K562 (cell line): ENCODE data around the gene ZCCHC3. TPM values are rescaled to one million over a fixed set of nuclear protein-coding genes. Genes with fewer than 3 reads are reported as not detected.
A peak's percentile ranks its signal among the peaks of the same experiment; 100 is the strongest.

Experiments
- ARID1B ChIP-seq: fragments of 450-650 bp; IDR thresholded peaks from 2 replicates; pipeline ENCODE4 v1.6.1; 2016; ENCODE audit warnings: antibody characterized with exemption, mild to moderate bottlenecking, inconsistent platforms
- EP400 ChIP-seq: fragments of 450-650 bp; IDR thresholded peaks from 2 replicates; pipeline ENCODE4 v1.6.1; 2017; ENCODE audit warnings: antibody characterized with exemption, mild to moderate bottlenecking, moderate library complexity
- HMGN3 ChIP-seq: IDR thresholded peaks from 2 replicates; pipeline ENCODE4 v1.6.1; 2011; ENCODE audit warnings: borderline replicate concordance, low read depth, mild to moderate bottlenecking, mixed read lengths, low read length; ENCODE audit not compliant: insufficient read length; ENCODE audit errors: extremely low read depth
- POLR2B ChIP-seq: fragments of 450-650 bp; IDR thresholded peaks from 2 replicates; pipeline ENCODE4 v1.6.1; 2018; ENCODE audit warnings: low read depth; ENCODE audit not compliant: partially characterized antibody
- POLR2H ChIP-seq: IDR thresholded peaks from 2 replicates; pipeline ENCODE4 v1.6.1; 2016; ENCODE audit warnings: missing genetic modification characterization, low read depth, mild to moderate bottlenecking, control low read depth, missing compliant biosample characterization, moderate library complexity
- RB1 ChIP-seq: fragments of 450-650 bp; IDR thresholded peaks from 2 replicates; pipeline ENCODE4 v1.6.1; 2017; ENCODE audit warnings: low read depth, mild to moderate bottlenecking
- RCOR1 ChIP-seq, 2 experiments: IDR thresholded peaks; 2 replicates each; pipeline ENCODE4 v1.6.1; 2012; ENCODE audit warnings: low read depth in 2 of 2, low read length in 2 of 2, borderline replicate concordance in 1 of 2, improper control_type of control experiment in 1 of 2
- SP1 ChIP-seq: sonication (generic); formaldehyde crosslinking; IDR thresholded peaks from 2 replicates; pipeline ENCODE4 v1.8.1; 2022; ENCODE audit warnings: mild to moderate bottlenecking, missing genetic modification reagents
- polyA plus RNA-seq, 8 experiments: library from polyadenylated mRNA; depleted of rRNA in 4 of 8; stranded (reverse) in 5 of 8; unstranded in 3 of 8; fragments of >200 nt; fragmentation: Nextera tagmentation in 2 of 8; fragmentation: Illumina TruSeq in 1 of 8; extraction: Ambion mirVana in 2 of 8; extraction: Trizol in 1 of 8; gene quantifications; 2 replicates each; pipeline versions ENCODE4 v1.2.1 to v1.2.3, GENCODE V29; 2011 to 2014; ENCODE audit warnings: inconsistent platforms in 1 of 8, missing spikeins in 1 of 8
- total RNA-seq, 7 experiments: library from RNA; depleted of rRNA in 6 of 7; stranded (reverse); fragments of >200 nt in 6 of 7; fragmentation: Illumina TruSeq in 2 of 7; extraction: Trizol in 2 of 7; gene quantifications; 2 replicates each; pipeline versions ENCODE4 v1.2.1 to v1.2.3, GENCODE V29; 2011 to 2021; ENCODE audit warnings: low replicate concordance in 1 of 7
- TF ChIP-seq, protein P1 (sequence below): fragments of 450-650 bp; IDR thresholded peaks from 2 replicates; pipeline ENCODE4 v1.6.1; 2016; ENCODE audit warnings: low read depth
- TF ChIP-seq, protein P2 (sequence below): sonication (generic); formaldehyde crosslinking; IDR thresholded peaks from 2 replicates; pipeline ENCODE4 v1.8.0; 2022; ENCODE audit warnings: missing genetic modification reagents, mild to moderate bottlenecking, moderate library complexity, borderline replicate concordance

Gene ZCCHC3
- total and polyA plus RNA-seq, 9 of the 15 experiments (the other 6 are each of a cell fraction or from before 2014, with no cell fraction given): 2.8 to 23.3 (median 16.5) TPM

DNA sequence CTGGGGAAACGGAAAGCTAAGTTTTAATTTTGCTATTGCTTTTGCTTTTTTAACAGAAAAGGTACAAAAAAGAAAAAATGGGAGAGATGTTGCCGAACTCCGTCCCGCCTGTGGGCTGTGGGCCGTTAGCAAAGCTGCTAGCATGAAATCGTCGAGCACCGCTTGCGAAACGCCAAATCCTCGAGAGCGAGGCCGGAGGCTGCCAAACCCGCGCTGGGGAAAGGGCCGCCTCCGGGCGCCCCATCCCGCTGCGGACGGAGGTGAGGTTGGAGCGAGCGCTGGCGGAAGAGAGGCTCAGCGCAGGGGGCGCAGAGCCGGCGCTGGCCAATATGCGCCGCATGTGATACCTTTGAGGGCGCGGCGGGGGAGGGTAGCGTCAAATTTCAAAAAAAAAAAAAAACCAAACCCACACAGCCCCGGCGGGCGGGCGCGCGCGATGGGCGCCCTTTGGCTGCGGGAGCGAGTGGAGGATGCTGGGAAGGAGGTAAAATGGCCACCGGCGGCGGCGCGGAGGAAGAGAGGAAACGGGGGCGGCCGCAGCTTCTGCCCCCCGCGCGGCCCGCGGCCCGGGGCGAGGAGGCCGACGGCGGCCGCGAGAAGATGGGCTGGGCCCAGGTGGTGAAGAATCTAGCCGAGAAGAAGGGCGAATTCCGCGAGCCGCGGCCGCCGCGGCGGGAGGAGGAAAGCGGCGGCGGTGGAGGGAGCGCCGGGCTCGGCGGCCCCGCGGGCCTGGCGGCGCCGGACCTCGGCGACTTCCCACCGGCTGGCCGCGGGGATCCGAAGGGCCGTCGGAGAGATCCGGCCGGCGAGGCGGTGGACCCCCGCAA, at the start of gene ZCCHC3 (continued):
- TF ChIP-seq SP1 (CRISPR knock-in tag): 0 out of 2 replicates have a peak, but pooled peaks have one; percentile 31
- TF ChIP-seq, protein P1, sequence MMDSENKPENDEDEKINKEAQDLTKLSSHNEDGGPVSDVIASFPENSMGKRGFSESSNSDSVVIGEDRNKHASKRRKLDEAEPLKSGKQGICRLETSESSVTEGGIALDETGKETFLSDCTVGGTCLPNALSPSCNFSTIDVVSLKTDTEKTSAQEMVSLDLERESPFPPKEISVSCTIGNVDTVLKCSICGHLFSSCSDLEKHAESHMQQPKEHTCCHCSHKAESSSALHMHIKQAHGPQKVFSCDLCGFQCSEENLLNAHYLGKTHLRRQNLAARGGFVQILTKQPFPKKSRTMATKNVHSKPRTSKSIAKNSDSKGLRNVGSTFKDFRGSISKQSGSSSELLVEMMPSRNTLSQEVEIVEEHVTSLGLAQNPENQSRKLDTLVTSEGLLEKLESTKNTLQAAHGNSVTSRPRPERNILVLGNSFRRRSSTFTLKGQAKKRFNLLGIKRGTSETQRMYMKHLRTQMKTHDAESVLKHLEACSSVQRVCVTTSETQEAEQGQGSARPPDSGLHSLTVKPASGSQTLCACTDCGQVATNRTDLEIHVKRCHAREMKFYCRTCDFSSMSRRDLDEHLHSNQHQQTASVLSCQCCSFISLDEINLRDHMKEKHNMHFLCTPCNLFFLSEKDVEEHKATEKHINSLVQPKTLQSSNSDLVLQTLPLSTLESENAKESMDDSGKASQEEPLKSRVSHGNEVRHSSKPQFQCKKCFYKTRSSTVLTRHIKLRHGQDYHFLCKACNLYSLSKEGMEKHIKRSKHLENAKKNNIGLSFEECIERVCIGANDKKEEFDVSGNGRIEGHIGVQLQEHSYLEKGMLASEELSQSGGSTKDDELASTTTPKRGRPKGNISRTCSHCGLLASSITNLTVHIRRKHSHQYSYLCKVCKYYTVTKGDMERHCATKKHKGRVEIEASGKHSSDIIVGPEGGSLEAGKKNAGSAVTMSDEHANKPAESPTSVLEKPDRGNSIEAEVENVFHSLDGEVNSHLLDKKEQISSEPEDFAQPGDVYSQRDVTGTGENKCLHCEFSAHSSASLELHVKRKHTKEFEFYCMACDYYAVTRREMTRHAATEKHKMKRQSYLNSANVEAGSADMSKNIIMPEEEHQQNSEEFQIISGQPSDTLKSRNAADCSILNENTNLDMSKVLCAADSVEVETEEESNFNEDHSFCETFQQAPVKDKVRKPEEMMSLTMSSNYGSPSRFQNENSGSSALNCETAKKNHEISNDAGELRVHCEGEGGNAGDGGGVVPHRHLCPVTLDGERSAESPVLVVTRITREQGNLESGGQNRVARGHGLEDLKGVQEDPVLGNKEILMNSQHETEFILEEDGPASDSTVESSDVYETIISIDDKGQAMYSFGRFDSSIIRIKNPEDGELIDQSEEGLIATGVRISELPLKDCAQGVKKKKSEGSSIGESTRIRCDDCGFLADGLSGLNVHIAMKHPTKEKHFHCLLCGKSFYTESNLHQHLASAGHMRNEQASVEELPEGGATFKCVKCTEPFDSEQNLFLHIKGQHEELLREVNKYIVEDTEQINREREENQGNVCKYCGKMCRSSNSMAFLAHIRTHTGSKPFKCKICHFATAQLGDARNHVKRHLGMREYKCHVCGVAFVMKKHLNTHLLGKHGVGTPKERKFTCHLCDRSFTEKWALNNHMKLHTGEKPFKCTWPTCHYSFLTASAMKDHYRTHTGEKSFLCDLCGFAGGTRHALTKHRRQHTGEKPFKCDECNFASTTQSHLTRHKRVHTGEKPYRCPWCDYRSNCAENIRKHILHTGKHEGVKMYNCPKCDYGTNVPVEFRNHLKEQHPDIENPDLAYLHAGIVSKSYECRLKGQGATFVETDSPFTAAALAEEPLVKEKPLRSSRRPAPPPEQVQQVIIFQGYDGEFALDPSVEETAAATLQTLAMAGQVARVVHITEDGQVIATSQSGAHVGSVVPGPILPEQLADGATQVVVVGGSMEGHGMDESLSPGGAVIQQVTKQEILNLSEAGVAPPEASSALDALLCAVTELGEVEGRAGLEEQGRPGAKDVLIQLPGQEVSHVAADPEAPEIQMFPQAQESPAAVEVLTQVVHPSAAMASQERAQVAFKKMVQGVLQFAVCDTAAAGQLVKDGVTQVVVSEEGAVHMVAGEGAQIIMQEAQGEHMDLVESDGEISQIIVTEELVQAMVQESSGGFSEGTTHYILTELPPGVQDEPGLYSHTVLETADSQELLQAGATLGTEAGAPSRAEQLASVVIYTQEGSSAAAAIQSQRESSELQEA: no peak
- peak; percentile 85 for TF ChIP-seq HMGN3
- peak; percentile 67 for TF ChIP-seq POLR2H
- TF ChIP-seq EP400: peak; percentile 70
- peak; percentile 51 for TF ChIP-seq POLR2B
- TF ChIP-seq, protein P2, sequence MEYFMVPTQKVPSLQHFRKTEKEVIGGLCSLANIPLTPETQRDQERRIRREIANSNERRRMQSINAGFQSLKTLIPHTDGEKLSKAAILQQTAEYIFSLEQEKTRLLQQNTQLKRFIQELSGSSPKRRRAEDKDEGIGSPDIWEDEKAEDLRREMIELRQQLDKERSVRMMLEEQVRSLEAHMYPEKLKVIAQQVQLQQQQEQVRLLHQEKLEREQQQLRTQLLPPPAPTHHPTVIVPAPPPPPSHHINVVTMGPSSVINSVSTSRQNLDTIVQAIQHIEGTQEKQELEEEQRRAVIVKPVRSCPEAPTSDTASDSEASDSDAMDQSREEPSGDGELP (CRISPR knock-in tag): peak; percentile 93
- peak; percentile 56; the same call in 1 of the 2 replicates for TF ChIP-seq RB1
- peak; percentile 45; the same call in 1 of the 2 replicates for TF ChIP-seq ARID1B
- TF ChIP-seq RCOR1 (IDR thresholded peaks at IDR 0.05; ENCODE audit: borderline replicate concordance in 1 of 2, low read depth in 2 of 2, low read length in 2 of 2): peak in 1 of 2 experiments; percentile 66; a peak in 2 of 4 replicates
